Embryonic facial prominence (tissue), 1 donor: ENCODE measurements around the gene CCDC117.
"Not testable (repeated sequence)": the region's sequence is repeated elsewhere in the genome, so short reads cannot be mapped to it uniquely, and the experiment has no call there.

Experiments used
- DNase-seq: peaks from one replicate; pipeline ENCODE4 v3.0.0-alpha.2; 2016; ENCODE audit errors: extremely low spot score

Gene CCDC117

GRCh38 chr22:28772633-28773460 lies at the start of gene CCDC117:
Gene CCDC117 (plus strand): TSS chr22:28772695. CDS start chr22:28772850, 155 bp downstream.
- DNase-seq, result peak; percentile 96

- no peak for DNase-seq
Observed at GRCh38 chr22:28728002-28728401, 44.5 kb upstream of the CCDC117 start.

GRCh38 chr22:28728621-28729313 lies 43.7 kb upstream of the CCDC117 start:
- no peak for DNase-seq

- no peak for DNase-seq
Observed at GRCh38 chr22:28730179-28730578, 42.3 kb upstream of the CCDC117 start.

GRCh38 chr22:28734393-28734792 lies 38.1 kb upstream of the CCDC117 start:
- DNase-seq, result no peak

- DNase-seq, result no peak
Observed at GRCh38 chr22:28736301-28737155, 36.0 kb upstream of the CCDC117 start.

- DNase-seq, result no peak
Observed at GRCh38 chr22:28737701-28738100, 34.8 kb upstream of the CCDC117 start.

- not testable (repeated sequence) for DNase-seq
Observed at GRCh38 chr22:28738876-28739275, 33.6 kb upstream of the CCDC117 start.

- no peak for DNase-seq
Observed at GRCh38 chr22:28741200-28741784, 31.2 kb upstream of the CCDC117 start.

- DNase-seq, result peak; percentile 99
Observed at GRCh38 chr22:28741785-28742561, 30.5 kb upstream of the CCDC117 start, which contains the start of the genes CHEK2 and HSCB. Gene CHEK2 (minus strand): TSS chr22:28741820. CDS start chr22:28734721, 7,099 bp downstream. Gene HSCB (plus strand): TSS chr22:28742039. CDS start chr22:28742096, 57 bp downstream.

GRCh38 chr22:28742562-28742962 lies 29.9 kb upstream of the CCDC117 start:
- DNase-seq, result no peak

- DNase-seq, result no peak
Observed at GRCh38 chr22:28743852-28744251, 28.6 kb upstream of the CCDC117 start.

GRCh38 chr22:28750471-28750881 lies 22.0 kb upstream of the CCDC117 start:
- no peak for DNase-seq

- DNase-seq, result not testable (repeated sequence)
Observed at GRCh38 chr22:28754512-28754911, 18.0 kb upstream of the CCDC117 start.

- no peak for DNase-seq
Observed at GRCh38 chr22:28759861-28760560, 12.5 kb upstream of the CCDC117 start.

GRCh38 chr22:28761449-28761755 lies 11.1 kb upstream of the CCDC117 start:
- no peak for DNase-seq

- DNase-seq, result not testable (repeated sequence)
Observed at GRCh38 chr22:28762000-28762399, 10.5 kb upstream of the CCDC117 start.

GRCh38 chr22:28766628-28767027 lies 5.9 kb upstream of the CCDC117 start:
- no peak for DNase-seq

GRCh38 chr22:28768701-28769393 lies 3.6 kb upstream of the CCDC117 start:
- no peak for DNase-seq
